ENCODE results near the gene RAB25. TPM values are rescaled to one million over a fixed set of nuclear protein-coding genes. Genes with fewer than 3 reads are reported as not detected.

RAB25 gene
- total RNA-seq, 1 experiment from 2014 or later, result 18.1 TPM

GRCh38 chr1:156042828-156043227, 18.1 kb upstream of the RAB25 start:
- no peak for DNase-seq
- no peak for TF ChIP-seq EZH2 (IDR thresholded peaks at IDR 0.05; ENCODE audit: low read length, unreplicated experiment)
- TF ChIP-seq, protein P1, sequence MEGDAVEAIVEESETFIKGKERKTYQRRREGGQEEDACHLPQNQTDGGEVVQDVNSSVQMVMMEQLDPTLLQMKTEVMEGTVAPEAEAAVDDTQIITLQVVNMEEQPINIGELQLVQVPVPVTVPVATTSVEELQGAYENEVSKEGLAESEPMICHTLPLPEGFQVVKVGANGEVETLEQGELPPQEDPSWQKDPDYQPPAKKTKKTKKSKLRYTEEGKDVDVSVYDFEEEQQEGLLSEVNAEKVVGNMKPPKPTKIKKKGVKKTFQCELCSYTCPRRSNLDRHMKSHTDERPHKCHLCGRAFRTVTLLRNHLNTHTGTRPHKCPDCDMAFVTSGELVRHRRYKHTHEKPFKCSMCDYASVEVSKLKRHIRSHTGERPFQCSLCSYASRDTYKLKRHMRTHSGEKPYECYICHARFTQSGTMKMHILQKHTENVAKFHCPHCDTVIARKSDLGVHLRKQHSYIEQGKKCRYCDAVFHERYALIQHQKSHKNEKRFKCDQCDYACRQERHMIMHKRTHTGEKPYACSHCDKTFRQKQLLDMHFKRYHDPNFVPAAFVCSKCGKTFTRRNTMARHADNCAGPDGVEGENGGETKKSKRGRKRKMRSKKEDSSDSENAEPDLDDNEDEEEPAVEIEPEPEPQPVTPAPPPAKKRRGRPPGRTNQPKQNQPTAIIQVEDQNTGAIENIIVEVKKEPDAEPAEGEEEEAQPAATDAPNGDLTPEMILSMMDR (conservative IDR thresholded peaks at IDR 0.05; ENCODE audit: low read depth, low read length), result no peak
- no peak for TF ChIP-seq EZH2phosphoT487 (IDR thresholded peaks at IDR 0.05; ENCODE audit: borderline replicate concordance, low read length)
- Histone ChIP-seq H4K20me1 (ENCODE audit: low read length) (no peaks in the 10 kb centered on the region), H3K9me3 (ENCODE audit: low read length) (no peaks in the 10 kb centered on the region), H2AFZ (ENCODE audit: low read length) (no peak overlapping the region), H3K79me2 (ENCODE audit: low read length) (no peaks in the 10 kb centered on the region), H3K9ac (ENCODE audit: low read length) (no peak overlapping the region), H3K36me3 (ENCODE audit: low read depth, low read length) (peaks cover 27% of the 10 kb centered on the region), H3K4me1 (ENCODE audit: insufficient read depth, low read length) (peaks cover 8% of the 10 kb centered on the region), H3K27me3 (ENCODE audit: low read length) (no peaks in the 10 kb centered on the region), H3K9me2 (replicated peaks; ENCODE audit: low read length) (no peaks in the 10 kb centered on the region), H3K27ac (ENCODE audit: low read length) (no peak overlapping the region), H3F3A (ENCODE audit: low read length, unreplicated experiment) (no peaks in the 10 kb centered on the region), H3K4me3 (ENCODE audit: low read length) (no peak overlapping the region), H3K4me2 (ENCODE audit: low read length) (no peak overlapping the region)
- ChIA-PET POLR2A (ENCODE audit: unreplicated experiment) (no interaction called here), CTCF (no interaction called here)
- BruUV-seq (replicated peaks), result no TSS peak
- intact Hi-C loops (cut with micrococcal nuclease), result no loop called here
- no peak for ATAC-seq

GRCh38 chr1:156045076-156045475, 15.9 kb upstream of the RAB25 start:
- no TSS peak for BruUV-seq (replicated peaks)
- Histone ChIP-seq H3K9me3 (ENCODE audit: low read length) (no peaks in the 10 kb centered on the region), H3K27ac (ENCODE audit: low read length) (no peak overlapping the region), H3F3A (ENCODE audit: low read length, unreplicated experiment) (no peaks in the 10 kb centered on the region), H2AFZ (ENCODE audit: low read length) (no peak overlapping the region), H3K9ac (ENCODE audit: low read length) (no peak overlapping the region), H4K20me1 (ENCODE audit: low read length) (no peaks in the 10 kb centered on the region), H3K4me1 (ENCODE audit: insufficient read depth, low read length) (peaks cover 8% of the 10 kb centered on the region), H3K79me2 (ENCODE audit: low read length) (no peaks in the 10 kb centered on the region), H3K27me3 (ENCODE audit: low read length) (no peaks in the 10 kb centered on the region), H3K4me2 (ENCODE audit: low read length) (no peak overlapping the region), H3K36me3 (ENCODE audit: low read depth, low read length) (peaks cover 45% of the 10 kb centered on the region), H3K4me3 (ENCODE audit: low read length) (no peak overlapping the region), H3K9me2 (replicated peaks; ENCODE audit: low read length) (no peaks in the 10 kb centered on the region)
- ChIA-PET CTCF (no interaction called here), POLR2A (ENCODE audit: unreplicated experiment) (no interaction called here)
- DNase-seq (no peak), ATAC-seq (no peak)
- TF ChIP-seq EZH2phosphoT487 (IDR thresholded peaks at IDR 0.05; ENCODE audit: borderline replicate concordance, low read length), result no peak
- TF ChIP-seq, protein P1 (conservative IDR thresholded peaks at IDR 0.05; ENCODE audit: low read depth, low read length), result no peak
- intact Hi-C loops (cut with micrococcal nuclease), result no loop called here

DNA sequence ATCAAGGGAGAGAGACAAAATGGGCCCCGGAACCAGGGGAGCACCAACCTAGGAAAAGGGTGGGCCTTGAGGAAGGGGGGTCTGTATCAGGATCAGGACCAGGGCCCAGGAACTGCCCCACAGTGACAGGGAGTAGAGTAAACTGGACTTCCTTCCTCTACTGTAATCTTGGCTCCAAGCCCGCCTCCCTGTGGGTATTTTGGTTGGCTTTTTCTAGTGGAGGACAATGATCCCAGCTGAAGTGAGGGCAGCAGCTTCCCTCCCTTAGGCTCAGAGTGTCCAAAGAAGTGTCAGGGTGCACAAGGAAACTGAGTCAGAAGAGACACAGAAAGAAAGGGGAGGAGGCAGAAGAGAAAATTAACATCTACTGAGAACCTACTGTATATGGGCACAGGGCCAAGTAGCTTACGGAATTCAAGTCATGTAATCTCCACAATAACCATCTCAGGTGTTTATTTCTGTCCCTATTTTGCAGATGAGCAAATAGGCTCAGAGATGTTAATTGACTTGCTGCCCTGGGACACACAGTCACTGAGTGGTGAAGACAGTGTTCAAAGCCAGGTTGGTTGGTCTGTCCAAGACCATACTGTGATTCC, 12.2 kb upstream of the RAB25 start:
- no peak overlapping the region for H2AFZ ChIP-seq (ENCODE audit: low read length)
- intact Hi-C loops (cut with micrococcal nuclease), result no loop called here
- H4K20me1 ChIP-seq (ENCODE audit: low read length), result 0 out of 2 replicates have a peak, but pooled peaks cover 3% of the 10 kb centered on the region
- H3K4me1 ChIP-seq (ENCODE audit: insufficient read depth, low read length), result peaks cover 5% of the 10 kb centered on the region
- H3K27me3 ChIP-seq (ENCODE audit: low read length), result no peaks in the 10 kb centered on the region
- no peak overlapping the region for H3K27ac ChIP-seq (ENCODE audit: low read length)
- BruUV-seq (replicated peaks), result no TSS peak
- TF ChIP-seq, protein P1 (conservative IDR thresholded peaks at IDR 0.05; ENCODE audit: low read depth, low read length), result no peak
- TF ChIP-seq EZH2 (IDR thresholded peaks at IDR 0.05; ENCODE audit: low read length, unreplicated experiment) (no peak), EZH2phosphoT487 (IDR thresholded peaks at IDR 0.05; ENCODE audit: borderline replicate concordance, low read length) (no peak)
- H3K9me2 ChIP-seq (replicated peaks; ENCODE audit: low read length), result no peaks in the 10 kb centered on the region
- ChIA-PET CTCF (no interaction called here), POLR2A (ENCODE audit: unreplicated experiment) (no interaction called here)
- H3K4me3 ChIP-seq (ENCODE audit: low read length), result no peak overlapping the region
- no peaks in the 10 kb centered on the region for H3F3A ChIP-seq (ENCODE audit: low read length, unreplicated experiment)
- no peaks in the 10 kb centered on the region for H3K9me3 ChIP-seq (ENCODE audit: low read length)
- ATAC-seq (no peak), DNase-seq (no peak)
- H3K4me2 ChIP-seq (ENCODE audit: low read length), result no peak overlapping the region
- peaks cover 44% of the 10 kb centered on the region for H3K36me3 ChIP-seq (ENCODE audit: low read depth, low read length)
- H3K9ac ChIP-seq (ENCODE audit: low read length), result no peak overlapping the region
- peaks cover 24% of the 10 kb centered on the region for H3K79me2 ChIP-seq (ENCODE audit: low read length)

Data from PC-3 (cell line).